Measurements from ENCODE around the gene ERI3. TPM values are rescaled to one million over a fixed set of nuclear protein-coding genes. Genes with fewer than 3 reads are reported as not detected.

ERI3 gene
- total and polyA plus RNA-seq, 9 of the 15 experiments (the other 6 are each of a cell fraction or from before 2014, with no cell fraction given) = 47.8 to 93.4 (median 67.2) TPM

GRCh38 chr1:44338136-44338535, 16.9 kb downstream of the ERI3 start:
- H3K79me2 ChIP-seq (ENCODE audit: control insufficient read depth, insufficient read depth, low read length) = 0 out of 3 replicates have a peak, but pooled peaks cover 3% of the 10 kb centered on the region
- no peak for DNase-seq (ENCODE audit: extremely low read depth in 1 of 4, low spot score in 3 of 4)
- H3K27me3 ChIP-seq (ENCODE audit: control insufficient read depth in 2 of 2, insufficient read depth in 2 of 2, low read length in 2 of 2) = no peaks in the 10 kb centered on the region
- no peak for FAIRE-seq
- ChIA-PET CTCF (ENCODE audit: low intra/inter-chr PET ratio) (no interaction called here), POLR2A (interaction anchor here (0.6 to 1.6 kb wide), 5 partner anchors 12 to 342 kb away, joined by 3 to 6 read pairs (median 3); no protein-coding TSS in a partner anchor)
- TF ChIP-seq USF2 (CRISPR knock-in tag; IDR thresholded peaks at IDR 0.05) (peak; percentile 30; the same call in 1 of the 2 replicates), IFI16 (CRISPR knock-in tag; IDR thresholded peaks at IDR 0.05) (no peak), USF1 (CRISPR knock-in tag; IDR thresholded peaks at IDR 0.05) (peak; percentile 26; the same call in 1 of the 2 replicates), TAL1 (IDR thresholded peaks at IDR 0.05) (no peak), ZFP36 (IDR thresholded peaks at IDR 0.05; ENCODE audit: low read depth, low read length, partially characterized antibody) (peak; percentile 18)
- 94% methylated on average over 2 of the region's 2 CpGs for WGBS (ENCODE audit: insufficient coverage, low coverage, missing lambda C conversion rate)
- BruUV-seq (replicated peaks) = no TSS peak
- H3K4me1 ChIP-seq (replicated peaks in 1 of 2; ENCODE audit: control insufficient read depth in 2 of 2, insufficient read depth in 2 of 2, low read length in 2 of 2) = no peaks in the 10 kb centered on the region
- no peak overlapping the region for H3K9ac ChIP-seq (ENCODE audit: insufficient read depth in 1 of 2, low read depth in 2 of 2, low read length in 2 of 2)
- no peak for ATAC-seq
- intact Hi-C loops (cut with micrococcal nuclease) = no loop called here
- no peak overlapping the region for H3K4me2 ChIP-seq (ENCODE audit: insufficient read depth, low read length)
- no peaks in the 10 kb centered on the region for H4K20me1 ChIP-seq (replicated peaks; ENCODE audit: control insufficient read depth, insufficient read depth, low read length)
- H3K4me3 ChIP-seq = no peak overlapping the region
- no peaks in the 10 kb centered on the region for H3K9me3 ChIP-seq (replicated peaks; ENCODE audit: control insufficient read depth, insufficient read depth, low read depth, low read length)
- H2AFZ ChIP-seq (ENCODE audit: low read depth, low read length) = no peak overlapping the region
- no peak overlapping the region for H3K27ac ChIP-seq (ENCODE audit: extremely low read depth, low read depth, low read length)
- peaks cover 52% of the 10 kb centered on the region for H3K36me3 ChIP-seq (ENCODE audit: control insufficient read depth, insufficient read depth, low read length)
- in situ Hi-C loops (cut with MboI) = no loop called here
- H3K9me1 ChIP-seq (ENCODE audit: control insufficient read depth, insufficient read depth, low read length) = no peaks in the 10 kb centered on the region
